ENCODE data around the gene CFAP100.

DNA sequence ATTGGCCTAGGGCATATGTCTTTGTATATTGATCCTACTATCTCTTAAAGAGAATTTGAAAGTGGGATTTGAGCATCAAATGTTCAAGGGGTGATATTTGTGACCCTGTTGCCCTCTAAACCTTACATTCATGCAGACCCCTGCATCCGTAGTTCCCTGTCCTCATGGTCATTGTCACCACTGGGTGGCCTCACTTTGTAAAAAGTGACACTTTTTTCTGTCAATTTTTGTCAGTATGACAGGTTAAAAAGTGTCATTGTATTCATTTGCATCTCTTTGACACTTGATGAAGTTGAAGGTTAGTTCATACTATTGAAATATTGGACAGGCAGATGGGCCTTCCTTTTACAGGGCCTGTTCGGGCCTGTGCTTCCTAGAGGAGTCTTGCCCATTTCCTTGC, 25.2 kb upstream of the CFAP100 start:
- TF ChIP-seq, protein P1, sequence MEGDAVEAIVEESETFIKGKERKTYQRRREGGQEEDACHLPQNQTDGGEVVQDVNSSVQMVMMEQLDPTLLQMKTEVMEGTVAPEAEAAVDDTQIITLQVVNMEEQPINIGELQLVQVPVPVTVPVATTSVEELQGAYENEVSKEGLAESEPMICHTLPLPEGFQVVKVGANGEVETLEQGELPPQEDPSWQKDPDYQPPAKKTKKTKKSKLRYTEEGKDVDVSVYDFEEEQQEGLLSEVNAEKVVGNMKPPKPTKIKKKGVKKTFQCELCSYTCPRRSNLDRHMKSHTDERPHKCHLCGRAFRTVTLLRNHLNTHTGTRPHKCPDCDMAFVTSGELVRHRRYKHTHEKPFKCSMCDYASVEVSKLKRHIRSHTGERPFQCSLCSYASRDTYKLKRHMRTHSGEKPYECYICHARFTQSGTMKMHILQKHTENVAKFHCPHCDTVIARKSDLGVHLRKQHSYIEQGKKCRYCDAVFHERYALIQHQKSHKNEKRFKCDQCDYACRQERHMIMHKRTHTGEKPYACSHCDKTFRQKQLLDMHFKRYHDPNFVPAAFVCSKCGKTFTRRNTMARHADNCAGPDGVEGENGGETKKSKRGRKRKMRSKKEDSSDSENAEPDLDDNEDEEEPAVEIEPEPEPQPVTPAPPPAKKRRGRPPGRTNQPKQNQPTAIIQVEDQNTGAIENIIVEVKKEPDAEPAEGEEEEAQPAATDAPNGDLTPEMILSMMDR (IDR thresholded peaks at IDR 0.05; ENCODE audit: low read length): no peak
- TF ChIP-seq EZH2 (optimal IDR thresholded peaks at IDR 0.05; ENCODE audit: low read depth, low read length) (no peak), EZH2phosphoT487 (IDR thresholded peaks at IDR 0.05; ENCODE audit: low read length) (no peak)

Data from MM.1S (cell line).